ENCODE measurements around the gene KATNIP.
"Not testable (repeated sequence)": the region's sequence is repeated elsewhere in the genome, so short reads cannot be mapped to it uniquely, and the experiment has no call there.

Gene KATNIP

DNA sequence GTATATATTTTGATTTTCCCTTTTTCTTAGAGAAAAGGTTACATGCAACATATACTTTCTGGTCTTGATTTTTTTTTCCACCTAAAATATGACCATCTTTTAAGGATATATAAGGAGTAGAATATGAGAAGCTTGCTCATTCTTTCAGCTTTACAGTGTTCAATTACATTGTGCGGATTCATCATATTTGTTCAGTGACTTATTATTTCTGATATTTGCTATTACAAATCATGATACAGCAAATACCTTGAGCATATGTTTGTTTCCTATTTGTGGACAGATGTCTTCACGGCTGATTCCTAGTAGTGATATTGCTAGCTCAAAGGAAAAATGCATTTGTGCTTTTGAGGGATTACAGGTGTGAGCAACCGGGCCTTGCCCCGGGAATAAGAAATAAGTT is 18.1 kb downstream of the KATNIP start:
- Histone ChIP-seq H3K14ac (ENCODE audit: low read length) (no peak overlapping the region), H3K4me1 (ENCODE audit: control insufficient read depth in 1 of 2, insufficient read depth in 2 of 2, low read length in 2 of 2) (no peaks in the 10 kb centered on the region), H3K27ac (ENCODE audit: low read depth, low read length) (no peak overlapping the region), H4K12ac (ENCODE audit: low read depth, low read length) (no peak overlapping the region), H3K23ac (ENCODE audit: low read length) (no peak overlapping the region), H3K4ac (ENCODE audit: low read depth, low read length) (no peak overlapping the region), H3K36me3 (ENCODE audit: control insufficient read depth in 1 of 2, insufficient read depth in 2 of 2, low read length in 2 of 2) (no peaks in the 10 kb centered on the region), H3K79me1 (ENCODE audit: low read length) (no peaks in the 10 kb centered on the region), H3K79me2 (ENCODE audit: control insufficient read depth, insufficient read depth, low read length, poor library complexity) (no peaks in the 10 kb centered on the region), H2AK5ac (ENCODE audit: low read length) (no peak overlapping the region), H3K9ac (ENCODE audit: low read length) (no peak overlapping the region), H3K4me2 (ENCODE audit: low read length) (no peak overlapping the region), H2BK5ac (ENCODE audit: low read depth, low read length, poor library complexity) (no peak overlapping the region), H3K27me3 (ENCODE audit: insufficient read depth, low read length) (no peaks in the 10 kb centered on the region), H3K18ac (ENCODE audit: low read length) (no peak overlapping the region), H4K8ac (ENCODE audit: low read depth, low read length) (no peak overlapping the region), H2BK120ac (ENCODE audit: insufficient read depth, low read length, poor library complexity) (no peak overlapping the region), H4K91ac (ENCODE audit: low read depth, low read length) (no peak overlapping the region), H3K9me3 (ENCODE audit: insufficient read depth, low read depth, low read length) (no peaks in the 10 kb centered on the region), H2AFZ (ENCODE audit: insufficient read depth, low read length, poor library complexity) (no peak overlapping the region), H3K4me3 (ENCODE audit: low read depth, low read length) (no peak overlapping the region), H2BK12ac (ENCODE audit: low read length) (no peak overlapping the region)
- DNase-seq = no peak
- no CpG with 5 or more reads among the region's 4 CpGs for WGBS (ENCODE audit: extremely low coverage, insufficient coverage, insufficient read length)

DNA sequence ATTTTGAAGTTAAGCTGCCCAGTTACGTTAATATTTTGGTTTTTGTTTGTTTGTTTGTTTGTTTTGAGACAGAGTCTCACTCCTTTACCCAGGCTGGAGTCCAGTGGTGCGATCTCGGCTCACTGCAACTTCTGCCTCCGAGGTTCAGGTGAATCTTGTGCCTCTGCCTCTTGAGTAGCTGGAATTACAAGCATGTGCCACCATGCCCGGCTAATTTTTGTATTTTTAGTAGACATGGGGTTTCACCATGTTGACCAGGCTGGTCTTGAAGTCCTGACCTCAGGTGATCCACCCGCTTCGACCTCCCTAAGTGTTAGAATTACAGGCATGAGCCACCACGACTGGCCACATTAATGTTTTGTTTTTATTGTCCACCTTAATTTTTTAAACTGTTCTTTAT is 21.0 kb downstream of the KATNIP start:
- H3K4ac ChIP-seq (ENCODE audit: low read depth, low read length); H2BK5ac ChIP-seq (ENCODE audit: low read depth, low read length, poor library complexity); DNase-seq; H3K27me3 ChIP-seq (ENCODE audit: insufficient read depth, low read length); H3K23ac ChIP-seq (ENCODE audit: low read length); H2AFZ ChIP-seq (ENCODE audit: insufficient read depth, low read length, poor library complexity); H3K9me3 ChIP-seq (ENCODE audit: insufficient read depth, low read depth, low read length); H2BK120ac ChIP-seq (ENCODE audit: insufficient read depth, low read length, poor library complexity); H4K8ac ChIP-seq (ENCODE audit: low read depth, low read length); H4K91ac ChIP-seq (ENCODE audit: low read depth, low read length); H3K79me1 ChIP-seq (ENCODE audit: low read length); H3K27ac ChIP-seq (ENCODE audit: low read depth, low read length); H3K9ac ChIP-seq (ENCODE audit: low read length); H4K12ac ChIP-seq (ENCODE audit: low read depth, low read length); H3K4me1 ChIP-seq (ENCODE audit: control insufficient read depth in 1 of 2, insufficient read depth in 2 of 2, low read length in 2 of 2); H3K4me2 ChIP-seq (ENCODE audit: low read length); H2AK5ac ChIP-seq (ENCODE audit: low read length); H3K79me2 ChIP-seq (ENCODE audit: control insufficient read depth, insufficient read depth, low read length, poor library complexity); H3K18ac ChIP-seq (ENCODE audit: low read length); H2BK12ac ChIP-seq (ENCODE audit: low read length); H3K36me3 ChIP-seq (ENCODE audit: control insufficient read depth in 1 of 2, insufficient read depth in 2 of 2, low read length in 2 of 2); H3K4me3 ChIP-seq (ENCODE audit: low read depth, low read length); H3K14ac ChIP-seq (ENCODE audit: low read length): not testable (repeated sequence)
- no CpG with 5 or more reads among the region's 8 CpGs for WGBS (ENCODE audit: extremely low coverage, insufficient coverage, insufficient read length)

DNA sequence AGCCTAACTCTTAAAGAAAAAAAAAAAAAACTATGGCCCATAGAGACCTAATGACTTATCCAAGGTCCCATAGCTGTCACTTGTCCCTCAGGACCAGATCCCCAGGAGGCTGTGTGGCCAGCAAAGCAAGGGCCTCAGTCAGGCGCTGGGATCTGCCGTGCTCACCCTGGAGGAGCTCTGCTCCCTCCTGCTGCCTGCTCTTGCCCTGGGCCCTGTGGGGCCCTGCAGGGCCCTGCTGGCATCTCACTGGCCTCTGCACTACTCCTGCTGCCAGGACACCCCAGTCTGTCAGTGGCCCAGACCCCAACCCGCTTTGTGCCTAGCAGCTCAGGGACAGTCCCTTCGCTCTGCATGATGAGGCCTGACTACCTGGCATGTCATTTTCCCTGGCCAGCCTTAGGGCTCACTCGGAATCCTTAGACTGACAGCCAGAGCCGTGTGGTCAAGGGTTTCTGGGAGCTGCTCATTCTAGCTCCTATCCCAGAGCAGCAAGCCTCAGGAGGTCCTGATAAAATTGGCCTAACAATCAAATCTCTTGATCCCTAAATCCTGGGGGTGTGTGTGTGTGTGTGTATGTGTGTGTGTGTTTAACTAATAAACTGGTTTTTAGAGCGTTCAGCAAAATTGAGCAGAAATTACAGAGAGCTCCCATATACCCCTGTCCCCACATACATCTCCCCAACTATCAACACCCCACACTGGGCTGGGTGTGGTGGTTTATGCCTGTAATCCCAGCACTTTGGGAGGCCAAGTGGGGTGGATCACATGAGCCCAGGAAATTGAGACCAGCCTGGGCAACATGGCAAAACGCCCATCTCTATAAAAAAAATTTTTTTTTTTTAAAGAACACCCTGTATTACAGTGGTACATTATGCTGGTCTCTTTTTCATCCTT is 21.7 kb downstream of the KATNIP start:
- Histone ChIP-seq H2BK5ac (ENCODE audit: low read depth, low read length, poor library complexity) (no peak overlapping the region), H2BK12ac (ENCODE audit: low read length) (no peak overlapping the region), H3K14ac (ENCODE audit: low read length) (no peak overlapping the region), H3K23ac (ENCODE audit: low read length) (no peak overlapping the region), H3K36me3 (ENCODE audit: control insufficient read depth in 1 of 2, insufficient read depth in 2 of 2, low read length in 2 of 2) (peaks cover 2 to 3% of the 10 kb centered on the region in 2 experiments), H3K79me2 (ENCODE audit: control insufficient read depth, insufficient read depth, low read length, poor library complexity) (no peaks in the 10 kb centered on the region), H3K4me3 (ENCODE audit: low read depth, low read length) (no peak overlapping the region), H3K27ac (ENCODE audit: low read depth, low read length) (no peak overlapping the region), H2BK120ac (ENCODE audit: insufficient read depth, low read length, poor library complexity) (no peak overlapping the region), H2AFZ (ENCODE audit: insufficient read depth, low read length, poor library complexity) (no peak overlapping the region), H3K4me1 (ENCODE audit: control insufficient read depth in 1 of 2, insufficient read depth in 2 of 2, low read length in 2 of 2) (no peaks in the 10 kb centered on the region), H3K27me3 (ENCODE audit: insufficient read depth, low read length) (no peaks in the 10 kb centered on the region), H3K18ac (ENCODE audit: low read length) (no peak overlapping the region), H4K8ac (ENCODE audit: low read depth, low read length) (no peak overlapping the region), H4K12ac (ENCODE audit: low read depth, low read length) (peak overlapping the region; percentile 22), H3K9me3 (ENCODE audit: insufficient read depth, low read depth, low read length) (no peaks in the 10 kb centered on the region), H3K79me1 (ENCODE audit: low read length) (no peaks in the 10 kb centered on the region), H3K4ac (ENCODE audit: low read depth, low read length) (no peak overlapping the region), H4K91ac (ENCODE audit: low read depth, low read length) (no peak overlapping the region), H3K9ac (ENCODE audit: low read length) (no peak overlapping the region), H2AK5ac (ENCODE audit: low read length) (no peak overlapping the region), H3K4me2 (ENCODE audit: low read length) (no peak overlapping the region)
- DNase-seq = no peak
- WGBS (ENCODE audit: extremely low coverage, insufficient coverage, insufficient read length) = no CpG with 5 or more reads among the region's 8 CpGs

DNA sequence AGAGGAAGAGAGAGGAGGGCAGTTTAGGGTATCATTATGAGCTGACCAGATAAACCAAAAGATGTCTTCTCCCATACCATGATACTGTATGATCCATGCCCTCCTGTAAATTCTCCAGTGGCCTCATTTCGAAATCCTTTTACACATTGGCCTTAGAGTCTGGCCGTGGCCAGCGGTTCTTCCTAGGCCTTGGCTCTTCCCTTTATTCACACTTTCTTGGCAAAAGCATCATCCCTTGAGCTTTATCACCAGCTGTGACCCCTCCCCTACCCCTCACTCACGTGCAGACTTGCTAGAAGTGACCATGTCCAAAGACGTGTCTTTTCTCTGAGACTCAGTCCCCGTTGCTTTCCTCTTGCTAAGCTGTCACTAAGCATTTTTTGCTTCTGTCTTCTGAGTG is 22.8 kb downstream of the KATNIP start:
- no peak overlapping the region for H3K4ac ChIP-seq (ENCODE audit: low read depth, low read length)
- H3K14ac ChIP-seq (ENCODE audit: low read length) = no peak overlapping the region
- no peak overlapping the region for H4K12ac ChIP-seq (ENCODE audit: low read depth, low read length)
- no peak overlapping the region for H3K9ac ChIP-seq (ENCODE audit: low read length)
- H2AFZ ChIP-seq (ENCODE audit: insufficient read depth, low read length, poor library complexity) = no peak overlapping the region
- no peaks in the 10 kb centered on the region for H3K79me1 ChIP-seq (ENCODE audit: low read length)
- no peak overlapping the region for H3K27ac ChIP-seq (ENCODE audit: low read depth, low read length)
- H3K23ac ChIP-seq (ENCODE audit: low read length) = no peak overlapping the region
- no peak overlapping the region for H2AK5ac ChIP-seq (ENCODE audit: low read length)
- no peak overlapping the region for H3K4me3 ChIP-seq (ENCODE audit: low read depth, low read length)
- H2BK12ac ChIP-seq (ENCODE audit: low read length) = no peak overlapping the region
- no peak overlapping the region for H3K4me2 ChIP-seq (ENCODE audit: low read length)
- peaks cover 2 to 3% of the 10 kb centered on the region in 2 experiments for H3K36me3 ChIP-seq (ENCODE audit: control insufficient read depth in 1 of 2, insufficient read depth in 2 of 2, low read length in 2 of 2)
- no peaks in the 10 kb centered on the region for H3K9me3 ChIP-seq (ENCODE audit: insufficient read depth, low read depth, low read length)
- H4K8ac ChIP-seq (ENCODE audit: low read depth, low read length) = no peak overlapping the region
- no peak overlapping the region for H2BK5ac ChIP-seq (ENCODE audit: low read depth, low read length, poor library complexity)
- no peak overlapping the region for H2BK120ac ChIP-seq (ENCODE audit: insufficient read depth, low read length, poor library complexity)
- H3K18ac ChIP-seq (ENCODE audit: low read length) = no peak overlapping the region
- DNase-seq = no peak
- H3K27me3 ChIP-seq (ENCODE audit: insufficient read depth, low read length) = no peaks in the 10 kb centered on the region
- no peak overlapping the region for H4K91ac ChIP-seq (ENCODE audit: low read depth, low read length)
- WGBS (ENCODE audit: extremely low coverage, insufficient coverage, insufficient read length) = no CpG with 5 or more reads among the region's 6 CpGs
- H3K79me2 ChIP-seq (ENCODE audit: control insufficient read depth, insufficient read depth, low read length, poor library complexity) = no peaks in the 10 kb centered on the region
- no peaks in the 10 kb centered on the region for H3K4me1 ChIP-seq (ENCODE audit: control insufficient read depth in 1 of 2, insufficient read depth in 2 of 2, low read length in 2 of 2)
